ENCODE data around the gene TNF. TPM values are rescaled to one million over a fixed set of nuclear protein-coding genes. Genes with fewer than 3 reads are reported as not detected.

TNF gene
- total RNA-seq, 1 donor from 2014 or later, result 11.5 TPM

GRCh38 chr6:31614075-31614619, 38.8 kb downstream of the TNF start:
- TF ChIP-seq CTCF (IDR thresholded peaks at IDR 0.05), result no peak
- Histone ChIP-seq H3K27ac (no peak overlapping the region), H3K9me3 (no peaks in the 10 kb centered on the region), H3K4me1 (no peaks in the 10 kb centered on the region), H3K4me3 (no peak overlapping the region), H3K27me3 (no peaks in the 10 kb centered on the region), H3K36me3 (no peaks in the 10 kb centered on the region)
- intact Hi-C loops (cut with DNase I), result no loop called here
- DNase-seq (ENCODE audit: low spot score in 2 of 2), result no peak

GRCh38 chr6:31614684-31615578, 39.6 kb downstream of the TNF start, which contains the start of gene AIF1:
TSS of gene AIF1 (plus strand) at chr6:31615234. CDS start at chr6:31615330, 96 bp downstream.
- Histone ChIP-seq H3K4me3 (peak within 1 kb of the TSS in 1 of 2 donors; percentile 36), H3K4me1 (no peaks in the 10 kb centered on the region), H3K27ac (no peak within 1 kb of the TSS), H3K27me3 (no peaks in the 10 kb centered on the region), H3K9me3 (no peaks in the 10 kb centered on the region), H3K36me3 (no peaks in the 10 kb centered on the region)
- TF ChIP-seq CTCF (IDR thresholded peaks at IDR 0.05), result no peak
- intact Hi-C loops (cut with DNase I), result no loop called here
- DNase-seq (ENCODE audit: low spot score in 2 of 2), result no peak

GRCh38 chr6:31615748-31616147, 40.4 kb downstream of the TNF start:
- Histone ChIP-seq H3K9me3 (no peaks in the 10 kb centered on the region), H3K36me3 (no peaks in the 10 kb centered on the region), H3K27me3 (no peaks in the 10 kb centered on the region), H3K4me1 (no peaks in the 10 kb centered on the region), H3K27ac (no peak overlapping the region), H3K4me3 (peak overlapping the region in 1 of 2 donors; percentile 36)
- intact Hi-C loops (cut with DNase I), result no loop called here
- DNase-seq (ENCODE audit: low spot score in 2 of 2), result no peak
- TF ChIP-seq CTCF (IDR thresholded peaks at IDR 0.05), result no peak

GRCh38 chr6:31617010-31617409, 41.6 kb downstream of the TNF start:
- intact Hi-C loops (cut with DNase I), result no loop called here
- no peak for TF ChIP-seq CTCF (IDR thresholded peaks at IDR 0.05)
- DNase-seq (ENCODE audit: low spot score in 2 of 2), result no peak

GRCh38 chr6:31619805-31620585, 44.6 kb downstream of the TNF start:
- peak; percentile 97 to 99 for DNase-seq (ENCODE audit: low spot score in 2 of 2)
- intact Hi-C loops (cut with DNase I), result loop anchor here (1.0 to 10.0 kb wide), 6 partner anchors 32 to 1355 kb away; partner anchors contain the start of genes BAG6, GPANK1, MRPS18B and NFKBIL1
- peak overlapping the region; percentile 76 to 93 for H3K4me3 ChIP-seq
- H3K27ac ChIP-seq, result peak overlapping the region; percentile 98 to 99
- H3K27me3 ChIP-seq, result no peaks in the 10 kb centered on the region
- H3K9me3 ChIP-seq, result no peaks in the 10 kb centered on the region
- TF ChIP-seq CTCF (IDR thresholded peaks at IDR 0.05), result no peak
- peaks cover 17 to 18% of the 10 kb centered on the region in 2 donors for H3K36me3 ChIP-seq
- peaks cover 8 to 9% of the 10 kb centered on the region in 2 donors for H3K4me1 ChIP-seq

More at GRCh38 chr6:31617010-31617409, 41.6 kb downstream of the TNF start:
- H3K4me3 ChIP-seq, result no peak overlapping the region
- H3K36me3 ChIP-seq, result no peaks in the 10 kb centered on the region
- no peaks in the 10 kb centered on the region for H3K9me3 ChIP-seq
- H3K4me1 ChIP-seq, result peaks cover 2 to 6% of the 10 kb centered on the region in 2 donors
- H3K27me3 ChIP-seq, result no peaks in the 10 kb centered on the region
- H3K27ac ChIP-seq, result no peak overlapping the region

Data from ascending aorta (tissue), 2 donors.